ENCODE data around the gene LCP1. TPM values are rescaled to one million over a fixed set of nuclear protein-coding genes. Genes with fewer than 3 reads are reported as not detected.

LCP1 gene
- total and polyA plus RNA-seq, 8 donors = 13.5 to 401 (median 20.4) TPM

GRCh38 chr13:46129955-46130618 lies 51.9 kb downstream of the LCP1 start:
- TF ChIP-seq, protein P1, sequence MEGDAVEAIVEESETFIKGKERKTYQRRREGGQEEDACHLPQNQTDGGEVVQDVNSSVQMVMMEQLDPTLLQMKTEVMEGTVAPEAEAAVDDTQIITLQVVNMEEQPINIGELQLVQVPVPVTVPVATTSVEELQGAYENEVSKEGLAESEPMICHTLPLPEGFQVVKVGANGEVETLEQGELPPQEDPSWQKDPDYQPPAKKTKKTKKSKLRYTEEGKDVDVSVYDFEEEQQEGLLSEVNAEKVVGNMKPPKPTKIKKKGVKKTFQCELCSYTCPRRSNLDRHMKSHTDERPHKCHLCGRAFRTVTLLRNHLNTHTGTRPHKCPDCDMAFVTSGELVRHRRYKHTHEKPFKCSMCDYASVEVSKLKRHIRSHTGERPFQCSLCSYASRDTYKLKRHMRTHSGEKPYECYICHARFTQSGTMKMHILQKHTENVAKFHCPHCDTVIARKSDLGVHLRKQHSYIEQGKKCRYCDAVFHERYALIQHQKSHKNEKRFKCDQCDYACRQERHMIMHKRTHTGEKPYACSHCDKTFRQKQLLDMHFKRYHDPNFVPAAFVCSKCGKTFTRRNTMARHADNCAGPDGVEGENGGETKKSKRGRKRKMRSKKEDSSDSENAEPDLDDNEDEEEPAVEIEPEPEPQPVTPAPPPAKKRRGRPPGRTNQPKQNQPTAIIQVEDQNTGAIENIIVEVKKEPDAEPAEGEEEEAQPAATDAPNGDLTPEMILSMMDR (IDR thresholded peaks at IDR 0.05) = no peak
- H3K27me3 ChIP-seq = no peaks in the 10 kb centered on the region
- no peak overlapping the region for H3K4me3 ChIP-seq
- DNase-seq = no peak
- intact Hi-C loops (cut with DNase I) = no loop called here
- no peak overlapping the region for H3K27ac ChIP-seq
- H3K4me1 ChIP-seq = peaks cover 0 to 19% of the 10 kb centered on the region in 2 donors
- no peaks in the 10 kb centered on the region for H3K9me3 ChIP-seq
- ATAC-seq = no peak
- H3K36me3 ChIP-seq = peaks cover 0 to 93% of the 10 kb centered on the region in 2 donors

DNA sequence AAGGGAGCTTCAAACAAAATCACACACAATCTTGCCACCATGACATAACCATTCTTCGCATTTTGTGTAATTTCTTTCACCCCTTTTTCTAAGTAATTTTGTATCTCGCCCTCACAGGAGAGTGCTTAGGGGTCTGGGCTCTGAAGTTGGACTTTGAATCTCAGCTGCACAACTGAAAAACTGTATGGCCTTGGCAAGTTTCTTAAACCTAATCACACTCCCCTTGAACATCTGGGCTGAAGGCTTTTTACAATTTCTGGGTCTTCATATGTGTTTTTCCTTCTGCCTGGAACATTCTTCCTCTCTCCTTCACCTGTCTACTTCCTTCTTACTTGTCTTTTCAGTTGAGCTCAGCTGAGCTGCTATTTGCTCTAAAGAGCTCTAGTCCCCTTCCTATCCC lies 52.9 kb downstream of the LCP1 start:
- no peak overlapping the region for H3K27ac ChIP-seq
- H3K36me3 ChIP-seq = peaks cover 0 to 85% of the 10 kb centered on the region in 2 donors
- no peak for ATAC-seq
- TF ChIP-seq, protein P1 (IDR thresholded peaks at IDR 0.05) = no peak
- H3K4me3 ChIP-seq = no peak overlapping the region
- no peaks in the 10 kb centered on the region for H3K27me3 ChIP-seq
- no peak for DNase-seq
- intact Hi-C loops (cut with DNase I) = no loop called here
- peaks cover 0 to 24% of the 10 kb centered on the region in 2 donors for H3K4me1 ChIP-seq
- H3K9me3 ChIP-seq = no peaks in the 10 kb centered on the region

DNA sequence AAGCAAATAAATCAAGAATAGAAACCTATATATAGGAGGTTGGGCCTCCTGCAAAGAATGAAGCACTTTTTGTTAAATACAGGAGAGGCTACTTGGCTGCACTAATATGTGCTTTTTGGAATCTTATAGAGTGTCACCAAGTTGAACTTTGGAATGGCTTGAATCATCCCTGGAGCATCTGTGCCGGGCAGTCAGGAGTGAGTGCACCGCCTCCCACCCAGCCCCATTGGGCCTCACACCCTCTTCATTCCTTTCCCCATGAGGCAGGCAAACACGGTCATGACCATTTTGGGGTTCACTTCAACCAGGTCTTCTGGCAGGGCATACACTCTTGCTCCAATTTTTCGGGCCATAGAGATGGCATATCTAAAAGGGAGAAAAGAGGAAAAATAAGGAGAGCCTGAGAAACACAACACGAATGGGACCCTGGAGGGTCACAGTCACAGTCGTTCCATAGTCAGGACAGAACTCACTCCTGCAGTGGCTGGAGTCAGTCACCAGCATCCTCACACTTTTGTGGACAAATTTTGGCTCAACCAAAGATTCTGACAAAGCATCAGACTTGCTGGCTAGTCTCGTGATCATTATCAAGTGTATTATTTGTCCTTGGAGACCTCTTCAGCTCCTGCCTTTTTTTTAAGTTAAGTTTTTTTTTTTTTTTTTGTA lies 54.5 kb downstream of the LCP1 start:
- TF ChIP-seq, protein P1 (IDR thresholded peaks at IDR 0.05) = no peak
- Histone ChIP-seq H3K4me1 (peaks cover 0 to 24% of the 10 kb centered on the region in 2 donors), H3K9me3 (no peaks in the 10 kb centered on the region), H3K4me3 (no peak overlapping the region), H3K27me3 (no peaks in the 10 kb centered on the region), H3K36me3 (peaks cover 0 to 68% of the 10 kb centered on the region in 2 donors), H3K27ac (no peak overlapping the region)
- DNase-seq (no peak), ATAC-seq (no peak)
- intact Hi-C loops (cut with DNase I) = no loop called here

DNA sequence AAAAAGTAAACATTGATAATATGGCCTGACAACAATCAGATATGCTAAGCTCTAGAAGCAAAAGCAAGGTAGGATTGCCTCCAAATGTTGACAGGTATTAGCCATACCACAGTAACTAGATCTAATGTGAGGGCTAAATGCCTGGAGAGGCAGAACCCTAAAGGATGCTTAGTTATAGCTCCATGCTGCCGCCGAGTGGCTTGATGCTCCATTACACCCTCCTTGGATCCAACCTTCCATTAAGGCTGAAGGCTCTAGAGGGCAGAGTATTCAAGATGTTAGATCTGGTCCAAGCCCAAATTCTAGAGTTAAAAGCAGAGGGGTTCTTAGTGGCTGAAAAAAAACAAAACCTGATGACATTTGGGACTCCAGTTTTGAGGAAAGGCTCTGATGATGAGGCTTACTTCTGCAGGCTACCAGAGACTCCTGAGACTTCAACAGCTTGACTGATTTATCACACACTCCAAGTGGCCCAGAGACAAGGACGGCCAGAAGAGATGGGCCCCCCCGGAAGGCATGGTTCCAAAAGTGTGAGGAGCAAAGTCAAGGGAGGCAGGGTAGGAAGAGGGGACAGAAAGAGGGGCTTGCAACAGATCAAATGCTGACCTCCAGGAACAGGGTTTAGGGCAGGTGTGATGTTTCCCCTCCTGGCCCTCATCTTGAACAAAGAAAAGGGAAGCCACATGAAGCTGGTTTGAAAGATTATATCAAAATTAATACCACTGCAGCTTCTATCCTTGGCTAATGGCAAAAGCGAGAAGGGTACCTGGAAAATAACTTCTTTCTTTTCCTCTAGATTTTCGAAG lies 55.2 kb downstream of the LCP1 start:
- no peak overlapping the region for H3K27ac ChIP-seq
- H3K4me3 ChIP-seq = no peak overlapping the region
- peaks cover 0 to 24% of the 10 kb centered on the region in 2 donors for H3K4me1 ChIP-seq
- DNase-seq (peak; percentile 46 to 79 (median 70)), ATAC-seq (peak; percentile 99)
- no peaks in the 10 kb centered on the region for H3K9me3 ChIP-seq
- TF ChIP-seq, protein P1 (IDR thresholded peaks at IDR 0.05) = peak; percentile 71 to 86
- peaks cover 0 to 61% of the 10 kb centered on the region in 2 donors for H3K36me3 ChIP-seq
- intact Hi-C loops (cut with DNase I) = no loop called here
- H3K27me3 ChIP-seq = no peaks in the 10 kb centered on the region

DNA sequence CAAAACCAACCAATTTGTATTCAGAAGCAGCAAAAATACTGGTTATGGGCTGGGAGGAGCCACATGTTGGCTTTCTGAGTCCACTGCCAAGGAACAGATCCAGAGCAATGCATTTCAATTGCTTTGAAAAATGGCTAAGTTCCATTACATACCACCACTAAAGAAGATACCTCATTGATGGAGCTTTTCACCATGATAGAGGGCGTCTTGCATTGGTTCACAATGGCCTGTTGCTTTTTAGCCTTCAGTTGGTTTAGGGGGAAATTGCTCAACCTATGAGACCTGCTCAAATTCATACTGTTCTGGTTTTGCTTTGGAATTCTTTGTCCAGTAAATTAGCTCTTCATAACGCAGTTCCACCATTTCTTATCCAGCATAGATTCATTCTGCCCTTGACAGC lies 55.9 kb downstream of the LCP1 start:
- Histone ChIP-seq H3K4me1 (peaks cover 0 to 24% of the 10 kb centered on the region in 2 donors), H3K27me3 (no peaks in the 10 kb centered on the region), H3K4me3 (no peak overlapping the region), H3K36me3 (peaks cover 0 to 54% of the 10 kb centered on the region in 2 donors), H3K27ac (no peak overlapping the region), H3K9me3 (no peaks in the 10 kb centered on the region)
- no peak for ATAC-seq
- no peak for DNase-seq
- TF ChIP-seq, protein P1 (IDR thresholded peaks at IDR 0.05) = no peak
- intact Hi-C loops (cut with DNase I) = no loop called here

All from left lung (tissue), 10 donors.